Measurements from ENCODE around the gene HS6ST2. TPM values are rescaled to one million over a fixed set of nuclear protein-coding genes. Genes with fewer than 3 reads are reported as not detected.
"Not testable (repeated sequence)": the region's sequence is repeated elsewhere in the genome, so short reads cannot be mapped to it uniquely, and the experiment has no call there.

Gene HS6ST2
- total RNA-seq, 1 donor from 2014 or later: 1.2 TPM

DNA sequence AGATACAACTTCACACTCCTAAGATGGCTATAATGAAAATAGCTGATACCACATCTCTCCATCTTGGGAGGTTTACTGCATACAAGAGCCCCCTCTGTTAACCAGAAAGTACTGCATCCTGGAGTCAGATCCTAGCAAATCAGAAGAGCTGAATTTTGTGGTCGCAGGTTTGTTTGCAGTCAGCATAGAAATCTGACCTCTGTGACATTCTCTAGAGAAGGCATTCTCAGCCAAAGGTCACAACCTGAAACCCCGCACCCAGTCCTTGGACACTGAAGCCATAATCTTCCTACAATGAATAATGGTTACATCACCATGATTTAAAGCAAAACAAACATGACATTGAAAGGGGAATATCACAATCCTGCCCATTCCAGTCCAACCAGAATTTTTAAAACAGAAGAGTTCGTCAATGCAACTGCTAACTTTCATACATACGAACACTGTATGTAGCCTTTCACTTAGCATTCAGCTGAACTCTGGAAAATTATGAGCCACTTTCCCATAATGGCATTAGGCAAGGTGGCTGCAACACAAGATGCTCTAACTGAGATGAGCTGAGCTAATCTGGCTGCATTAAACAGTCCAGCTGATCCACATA is 17.6 kb downstream of the HS6ST2 start:
- DNase-seq (ENCODE audit: low spot score): no peak

DNA sequence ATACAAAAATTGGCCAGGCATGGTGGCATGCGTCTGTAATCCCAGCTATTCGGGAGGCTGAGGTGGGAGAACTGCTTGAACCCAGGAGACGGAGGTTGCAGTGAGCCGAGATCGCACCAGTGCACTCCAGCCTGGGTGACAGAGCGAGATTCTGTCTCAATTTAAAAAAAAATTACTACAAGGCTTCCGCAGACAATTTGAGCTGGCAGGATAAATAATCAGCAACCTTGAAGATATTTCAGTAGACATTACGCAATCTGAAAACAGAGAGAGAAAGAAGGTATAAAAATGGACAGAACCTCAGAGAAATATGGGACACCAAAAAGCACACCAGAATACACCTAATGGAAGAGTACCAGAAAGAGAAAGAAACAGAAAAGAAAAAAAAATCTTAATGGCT is 25.3 kb downstream of the HS6ST2 start:
- DNase-seq (ENCODE audit: low spot score): no peak

DNA sequence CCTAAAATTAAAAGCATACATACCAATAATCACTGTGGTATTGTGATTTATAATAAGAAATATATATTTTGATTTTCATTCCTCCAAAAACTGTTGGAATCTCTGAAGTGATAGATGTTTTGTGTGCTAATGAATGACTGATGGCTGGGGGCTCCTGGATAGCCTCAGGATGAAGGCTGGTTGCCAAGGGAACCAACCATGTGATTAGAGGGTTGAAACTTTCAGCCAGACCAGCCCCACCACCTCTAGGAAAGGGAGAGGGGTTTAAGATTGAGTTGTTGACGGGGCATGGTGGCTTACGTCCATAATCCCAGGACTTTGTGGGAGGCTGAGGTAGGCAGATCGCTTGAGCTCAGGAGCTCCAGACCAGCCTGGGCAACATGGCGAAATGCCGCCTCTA is 34.0 kb downstream of the HS6ST2 start:
- no peak for DNase-seq (ENCODE audit: low spot score)

DNA sequence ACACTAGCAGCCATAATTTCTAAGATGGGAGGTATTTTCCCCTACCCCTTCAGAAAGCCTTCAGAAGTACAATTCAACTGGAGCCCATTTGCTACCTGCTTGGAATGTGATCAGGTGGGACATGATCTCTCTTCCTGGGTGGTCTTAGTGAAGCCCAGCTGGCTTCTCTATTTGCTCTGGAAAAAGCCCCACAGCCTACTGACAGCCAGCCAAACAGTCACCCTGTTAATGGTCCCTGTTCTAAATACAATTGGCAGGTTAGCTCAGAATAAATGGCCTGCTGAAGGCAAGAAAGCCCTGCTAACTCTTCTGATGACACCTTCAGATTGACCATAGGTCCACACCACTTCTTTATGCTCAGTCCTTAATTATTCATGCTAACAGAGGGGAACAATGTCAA is 39.9 kb downstream of the HS6ST2 start:
- DNase-seq (ENCODE audit: low spot score): no peak

DNA sequence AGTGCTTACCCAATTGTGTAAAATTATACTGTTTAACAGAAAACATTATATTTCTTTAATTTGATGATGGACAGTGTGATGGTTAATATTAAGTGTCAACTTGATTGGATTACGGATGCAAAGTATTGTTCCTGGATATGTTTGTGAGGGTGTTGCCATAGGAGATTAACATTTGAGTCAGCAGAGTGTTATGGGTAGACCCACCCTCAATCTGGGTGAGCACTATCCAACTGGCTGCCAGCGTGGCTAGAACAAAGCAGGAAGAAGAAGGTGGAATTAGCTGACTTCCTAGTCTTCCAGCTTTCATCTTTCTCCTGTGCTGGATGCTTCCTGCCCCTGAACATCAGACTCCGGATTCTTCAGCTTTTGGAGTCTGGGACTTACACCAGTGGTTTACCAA is 42.1 kb downstream of the HS6ST2 start:
- DNase-seq (ENCODE audit: low spot score): no peak

DNA sequence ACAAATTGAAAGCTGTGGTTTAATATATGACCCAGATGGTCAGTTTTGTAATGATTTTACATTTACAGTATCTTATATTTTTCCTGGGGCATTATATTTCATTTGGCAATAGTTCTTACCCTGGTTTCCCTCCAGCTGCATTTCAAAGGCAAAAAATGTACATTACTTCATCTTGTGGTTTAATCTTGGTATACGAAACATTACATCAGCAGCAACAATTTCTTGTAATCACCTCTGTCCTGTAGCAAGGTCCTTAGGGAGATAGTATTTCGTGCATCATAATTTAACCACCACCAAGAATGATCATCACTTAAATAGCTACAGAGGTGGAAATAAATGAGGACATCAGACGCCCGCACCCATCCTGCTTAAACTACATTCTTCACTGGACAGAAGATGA is 48.8 kb downstream of the HS6ST2 start:
- no peak for DNase-seq (ENCODE audit: low spot score)

DNA sequence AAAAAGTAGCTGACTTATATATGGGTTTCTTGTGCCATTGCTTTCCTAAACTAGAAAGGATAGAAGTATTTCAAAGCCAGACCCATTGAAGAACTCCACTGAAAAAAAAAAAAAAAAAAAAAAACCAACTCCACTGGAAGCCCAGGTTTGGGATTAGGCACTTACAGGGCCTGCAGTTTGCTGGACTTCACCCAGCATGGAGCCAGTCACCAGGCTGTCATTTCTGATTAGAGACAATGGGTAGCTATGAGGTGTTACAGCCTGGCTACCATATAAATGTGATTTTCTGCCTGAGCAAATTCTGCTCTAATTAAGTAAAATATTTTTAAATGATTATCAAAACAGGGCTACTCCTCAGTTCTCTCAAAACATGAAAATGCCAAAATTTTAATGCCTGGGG is 49.5 kb downstream of the HS6ST2 start:
- no peak for DNase-seq (ENCODE audit: low spot score)

DNA sequence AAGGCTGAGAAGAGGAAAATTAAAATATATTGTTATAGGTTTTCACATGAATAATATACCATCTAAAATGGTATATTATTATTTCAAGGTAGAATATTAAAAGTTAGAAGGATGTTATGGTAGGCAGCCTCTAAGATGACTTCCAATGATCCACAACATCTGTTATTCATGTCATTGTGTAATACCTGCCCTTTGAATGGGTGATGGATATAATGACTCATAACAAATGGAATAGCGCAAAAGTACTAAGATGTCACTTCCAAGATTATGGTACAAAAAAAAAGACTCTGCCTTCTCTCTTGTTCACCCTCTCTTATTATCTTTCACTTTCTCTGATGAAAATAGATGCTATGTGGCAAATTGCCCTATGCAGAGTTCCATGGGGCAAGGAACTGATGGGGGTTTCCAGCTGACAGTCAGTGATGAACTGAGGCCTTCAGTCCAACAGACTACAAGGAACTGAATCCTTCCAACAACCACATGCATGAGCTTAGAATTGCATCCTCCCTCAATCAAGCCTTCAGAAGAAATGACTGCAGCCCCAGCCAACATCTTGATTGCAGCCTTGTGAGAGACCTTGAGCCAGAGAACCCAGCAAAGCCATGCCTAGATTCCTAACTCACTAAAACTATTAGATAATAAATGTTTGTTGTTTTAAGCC is 57.7 kb downstream of the HS6ST2 start:
- no peak for DNase-seq (ENCODE audit: low spot score)

DNA sequence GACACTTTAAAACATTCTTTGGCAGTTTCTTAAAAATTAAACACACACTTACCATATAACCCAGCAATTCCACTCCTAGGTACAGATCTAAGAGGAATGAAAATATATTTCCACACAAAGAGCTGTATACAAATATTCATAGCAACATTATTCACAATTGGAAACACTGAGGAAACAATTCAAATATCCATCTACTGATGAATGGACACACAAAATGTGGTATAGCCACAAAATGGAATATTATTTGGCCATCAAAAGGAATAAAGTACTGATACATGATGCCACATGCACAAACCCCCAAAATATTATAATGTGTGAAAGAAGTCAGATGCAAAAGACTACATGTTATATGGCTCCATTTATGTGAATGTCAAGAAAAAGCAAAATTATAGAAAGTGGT is 70.9 kb downstream of the HS6ST2 start:
- no peak for DNase-seq (ENCODE audit: low spot score)

DNA sequence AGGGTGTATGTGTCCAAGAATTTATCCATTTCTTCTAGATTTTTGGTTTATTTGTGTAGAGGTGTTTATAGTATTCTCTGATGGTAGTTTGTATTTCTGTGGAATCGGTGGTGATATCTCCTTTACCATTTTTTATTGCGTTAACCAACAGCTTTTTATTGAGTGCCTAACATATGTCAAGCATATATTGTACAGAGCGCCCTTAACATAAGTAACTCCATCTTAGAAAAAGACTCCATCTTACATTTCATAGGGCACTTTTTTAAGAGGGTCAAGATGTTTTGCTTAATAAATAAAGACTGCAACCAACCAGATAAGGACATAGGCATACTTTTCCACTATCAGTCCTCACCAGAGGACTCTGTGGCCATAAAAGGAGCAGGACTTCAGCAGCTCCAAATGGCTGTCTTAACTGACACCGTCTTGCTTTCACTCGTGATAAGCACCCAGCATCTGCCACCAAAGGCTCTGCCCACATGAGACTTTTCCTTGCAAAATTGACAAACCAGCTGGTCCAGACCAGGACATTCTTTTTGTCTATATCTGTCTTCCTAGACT is 75.0 kb downstream of the HS6ST2 start:
- no peak for DNase-seq (ENCODE audit: low spot score)

DNA sequence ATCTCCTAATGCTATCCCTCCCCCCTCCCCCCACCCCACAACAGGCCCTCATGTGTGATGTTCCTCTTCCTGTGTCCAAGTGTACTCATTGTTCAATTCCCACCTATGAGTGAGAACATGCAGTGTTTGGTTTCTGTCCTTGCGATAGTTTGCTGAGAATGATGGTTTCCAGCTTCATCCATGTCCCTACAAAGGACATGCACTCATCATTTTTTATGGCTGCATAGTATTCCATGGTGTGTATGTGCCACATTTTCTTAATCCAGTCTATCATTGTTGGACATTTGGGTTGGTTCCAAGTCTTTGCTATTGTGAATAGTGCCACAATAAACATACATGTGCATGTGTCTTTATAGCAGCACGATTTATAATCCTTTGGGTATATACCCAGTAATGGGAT is 77.7 kb downstream of the HS6ST2 start:
- DNase-seq (ENCODE audit: low spot score): not testable (repeated sequence)

DNA sequence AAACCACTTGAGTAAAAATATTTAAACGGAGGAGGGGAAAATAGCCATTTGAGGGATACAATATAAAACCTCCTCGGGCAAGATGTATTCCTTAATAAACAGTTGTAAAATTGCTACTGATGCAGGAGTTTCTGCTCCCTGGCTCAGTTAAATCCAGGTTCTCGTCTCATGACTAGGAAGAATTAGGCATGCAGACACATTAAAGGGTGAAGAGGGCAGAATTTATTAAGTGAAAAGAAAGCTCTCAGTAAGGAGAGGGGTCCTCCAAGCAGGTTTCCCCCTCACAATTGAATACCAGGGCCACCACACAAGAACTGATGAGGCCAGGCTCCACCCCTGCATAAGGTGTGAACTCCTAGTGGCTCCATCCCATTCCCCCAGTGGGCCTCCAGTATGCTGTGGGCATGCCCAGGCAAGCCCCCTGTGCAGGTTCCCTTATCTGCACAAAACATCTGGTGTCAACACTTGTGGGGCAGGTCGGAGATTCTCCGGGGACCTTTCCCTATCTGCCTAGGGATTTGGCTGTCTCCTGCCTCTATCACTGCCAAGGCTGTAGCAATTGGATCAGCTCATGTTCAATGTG is 80.4 kb downstream of the HS6ST2 start:
- no peak for DNase-seq (ENCODE audit: low spot score)

DNA sequence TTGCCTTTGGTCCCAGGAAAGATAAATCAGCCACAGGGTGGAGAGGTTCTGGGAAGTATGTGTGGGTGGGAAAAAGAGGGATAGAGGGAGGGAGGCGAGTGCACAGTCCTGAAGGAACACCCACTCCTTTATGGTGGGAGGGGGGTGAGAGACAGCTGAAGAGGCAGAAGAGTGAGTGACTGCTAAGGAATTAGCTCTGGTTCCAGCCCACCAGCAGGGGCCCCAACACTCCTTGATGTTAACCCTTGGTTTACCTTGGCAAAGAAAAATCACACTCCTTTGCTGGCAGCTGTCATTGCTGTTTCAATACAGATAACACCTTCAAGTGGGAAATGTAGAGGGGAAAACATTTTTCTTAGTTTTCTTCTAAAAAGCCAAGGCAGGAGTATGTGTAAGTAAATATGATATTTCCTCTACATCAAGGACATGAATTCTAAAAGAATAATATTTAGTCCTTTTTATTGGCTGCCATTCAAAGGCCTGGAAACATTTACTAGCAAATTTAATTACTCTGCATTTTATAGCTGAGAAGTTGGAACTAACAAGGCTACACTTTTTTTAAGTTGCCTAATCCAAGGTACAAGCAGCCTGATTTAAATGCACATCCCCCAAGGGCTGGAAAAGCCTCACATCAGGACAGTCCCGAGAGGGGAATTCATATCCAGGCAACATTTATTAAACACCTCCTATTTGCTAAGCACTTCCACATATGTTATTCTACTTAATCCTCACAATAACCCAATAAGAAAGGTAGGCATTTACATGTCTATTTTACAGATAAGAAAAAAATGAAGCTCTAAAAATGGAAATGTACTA is 81.7 kb downstream of the HS6ST2 start:
- no peak for DNase-seq (ENCODE audit: low spot score)

DNA sequence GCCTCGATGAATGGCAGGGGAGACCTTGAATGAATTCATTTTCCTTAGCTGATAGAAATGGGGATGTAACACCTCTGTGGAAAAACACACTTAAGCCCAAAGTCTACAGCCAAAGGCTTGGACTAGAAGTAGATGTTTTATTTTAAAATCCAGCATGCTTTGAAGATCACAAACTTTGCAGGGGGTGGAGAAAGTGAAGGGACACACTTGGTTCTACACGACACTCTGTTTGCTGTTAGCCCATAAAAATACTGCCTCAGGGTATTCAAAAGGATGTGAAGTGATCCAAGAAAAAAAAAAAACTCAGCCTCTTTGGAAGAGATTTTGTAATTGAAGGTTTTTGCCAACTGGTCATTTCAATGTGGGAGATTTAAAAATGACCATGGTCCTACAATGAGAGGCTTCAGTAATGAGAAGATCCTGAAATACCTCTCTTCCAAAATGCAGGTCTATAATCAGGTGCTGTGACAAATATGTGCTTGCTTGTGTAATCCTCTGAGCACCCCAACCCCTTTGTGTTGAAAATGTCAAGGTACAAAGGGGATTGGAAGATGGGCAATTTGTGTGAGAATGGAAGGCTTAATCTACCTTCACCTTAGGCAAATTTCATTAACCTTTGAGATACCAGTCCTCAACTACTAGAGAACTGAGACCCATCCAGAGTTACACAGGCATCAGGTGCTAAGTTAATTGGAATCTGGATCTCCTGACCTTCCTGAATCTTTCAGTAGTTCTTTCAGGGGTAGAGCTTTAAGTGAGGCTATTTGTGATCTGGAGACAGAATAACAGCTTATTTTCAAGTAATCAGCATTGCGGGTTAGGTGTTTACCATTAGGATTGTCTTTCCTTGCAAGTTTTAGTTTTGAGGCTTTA is 82.5 kb downstream of the HS6ST2 start:
- no peak for DNase-seq (ENCODE audit: low spot score)

DNA sequence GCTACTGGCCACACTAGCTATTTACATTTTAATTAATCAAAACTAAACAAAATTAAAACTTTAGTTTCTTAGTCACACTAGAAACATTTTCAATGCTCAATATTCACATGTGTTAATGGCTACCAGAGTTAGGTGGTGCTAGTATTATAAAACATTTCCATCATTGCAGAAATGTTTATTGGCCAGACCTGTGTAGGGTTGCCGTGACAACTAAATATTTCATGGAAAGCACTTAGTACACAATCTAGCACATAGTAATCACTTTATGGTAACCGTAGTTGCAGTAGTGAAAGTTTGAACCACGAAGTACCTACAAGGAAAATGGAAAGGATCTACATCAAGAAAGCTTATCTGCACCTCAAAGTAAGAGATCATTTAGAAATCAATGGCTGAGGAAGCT is 95.9 kb downstream of the HS6ST2 start:
- DNase-seq (ENCODE audit: low spot score): no peak

DNA sequence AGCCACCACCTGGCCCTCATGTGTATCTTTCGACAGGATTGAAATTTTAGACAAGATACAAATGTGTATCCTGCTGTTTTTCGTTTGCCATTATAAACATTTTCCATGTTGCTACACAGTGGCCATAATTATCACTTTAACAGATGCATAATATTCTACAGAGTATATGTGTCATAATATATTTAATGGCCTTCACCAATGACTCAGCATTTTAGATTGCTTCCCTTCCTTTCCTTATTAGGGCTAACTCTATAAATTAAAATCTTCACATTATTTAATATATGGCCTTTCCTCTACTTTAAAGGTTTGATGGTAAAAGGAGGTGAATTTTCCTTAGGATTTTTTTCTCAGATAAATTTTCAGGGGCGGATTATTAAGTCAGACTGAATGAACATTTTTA is 97.4 kb downstream of the HS6ST2 start:
- DNase-seq (ENCODE audit: low spot score): no peak

DNA sequence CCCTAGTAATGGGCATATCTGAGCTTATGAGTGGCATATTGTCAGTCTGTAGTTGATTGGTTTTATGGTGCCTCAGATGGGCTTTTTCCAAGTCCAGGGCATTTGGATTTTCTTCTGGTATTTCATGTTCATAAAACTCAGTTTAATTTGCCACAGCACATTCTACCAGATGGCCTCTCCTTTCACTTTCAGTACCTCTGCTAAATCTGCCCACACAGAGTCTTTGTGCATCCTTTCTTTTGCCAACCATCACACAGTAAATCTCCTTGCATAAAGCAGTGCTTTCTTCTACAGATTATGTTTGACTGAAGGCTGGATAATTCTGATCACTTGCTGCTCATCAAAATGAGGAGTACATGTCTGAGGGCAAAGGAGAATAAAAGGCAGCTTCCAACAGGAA is 98.2 kb downstream of the HS6ST2 start:
- no peak for DNase-seq (ENCODE audit: low spot score)

DNA sequence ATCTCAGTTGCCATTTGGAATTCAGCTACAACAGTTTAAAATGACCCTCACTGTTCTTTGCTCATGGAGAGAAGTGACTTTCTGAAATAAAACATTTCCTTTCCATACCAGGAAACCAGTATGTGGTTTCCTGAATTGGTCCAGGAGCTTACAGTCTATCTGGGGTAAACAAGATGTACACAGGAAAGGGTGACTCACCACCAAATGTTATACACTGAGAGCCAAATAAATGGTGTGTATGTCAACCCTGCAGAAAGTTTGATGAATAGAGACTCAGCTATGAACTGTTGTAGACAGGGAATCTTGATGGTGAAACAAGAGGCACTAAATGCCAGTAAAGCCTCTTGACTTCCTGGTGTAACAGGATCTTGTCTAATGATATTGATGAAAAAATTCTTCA is 100.4 kb downstream of the HS6ST2 start:
- DNase-seq (ENCODE audit: low spot score): no peak

DNA sequence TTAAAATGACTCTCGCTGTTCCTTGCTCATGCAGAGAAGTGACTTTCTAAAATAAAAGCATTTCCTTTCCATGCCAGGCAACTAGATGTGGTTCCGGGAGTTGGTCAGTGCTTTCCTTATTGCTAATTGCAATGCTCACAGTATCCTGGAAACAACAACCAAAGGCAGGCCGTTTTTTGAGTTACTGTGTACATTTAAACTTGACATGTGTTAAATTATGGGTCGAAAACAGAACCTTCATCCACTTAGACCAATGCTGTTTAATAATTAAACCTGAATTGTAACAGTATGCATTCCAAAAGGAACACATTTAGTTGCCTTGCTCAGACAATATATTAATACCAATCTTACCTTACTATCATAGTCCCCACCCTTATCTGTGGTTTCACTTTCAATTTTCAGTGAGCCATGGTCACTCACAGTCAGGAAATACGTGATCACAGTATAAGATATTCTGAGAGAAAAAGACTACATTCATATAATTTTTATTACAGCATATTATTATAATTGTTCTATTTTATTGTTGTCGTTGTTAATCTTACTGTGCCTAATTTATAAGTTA is 102.6 kb downstream of the HS6ST2 start:
- DNase-seq (ENCODE audit: low spot score): no peak

DNA sequence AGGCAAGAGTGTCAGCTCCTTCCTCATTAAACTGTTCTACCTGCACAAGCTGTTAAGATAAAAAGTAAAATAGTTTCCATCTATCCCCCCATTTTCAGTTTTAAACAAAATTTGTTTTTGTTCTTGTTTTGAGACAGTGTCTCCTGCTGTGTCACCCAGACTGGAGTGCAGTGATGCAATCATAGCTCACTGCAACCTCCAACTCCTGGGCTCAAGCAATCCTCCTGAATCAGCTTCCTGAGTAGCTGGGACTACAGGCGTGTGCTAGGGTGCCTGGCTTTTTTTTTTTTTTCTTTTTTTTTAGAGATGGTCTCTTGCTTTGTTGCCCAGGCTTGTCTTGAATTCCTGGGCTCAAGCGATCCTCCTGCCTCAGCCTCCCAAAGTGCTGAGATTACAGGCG is 105.4 kb downstream of the HS6ST2 start:
- DNase-seq (ENCODE audit: low spot score): no peak

DNA sequence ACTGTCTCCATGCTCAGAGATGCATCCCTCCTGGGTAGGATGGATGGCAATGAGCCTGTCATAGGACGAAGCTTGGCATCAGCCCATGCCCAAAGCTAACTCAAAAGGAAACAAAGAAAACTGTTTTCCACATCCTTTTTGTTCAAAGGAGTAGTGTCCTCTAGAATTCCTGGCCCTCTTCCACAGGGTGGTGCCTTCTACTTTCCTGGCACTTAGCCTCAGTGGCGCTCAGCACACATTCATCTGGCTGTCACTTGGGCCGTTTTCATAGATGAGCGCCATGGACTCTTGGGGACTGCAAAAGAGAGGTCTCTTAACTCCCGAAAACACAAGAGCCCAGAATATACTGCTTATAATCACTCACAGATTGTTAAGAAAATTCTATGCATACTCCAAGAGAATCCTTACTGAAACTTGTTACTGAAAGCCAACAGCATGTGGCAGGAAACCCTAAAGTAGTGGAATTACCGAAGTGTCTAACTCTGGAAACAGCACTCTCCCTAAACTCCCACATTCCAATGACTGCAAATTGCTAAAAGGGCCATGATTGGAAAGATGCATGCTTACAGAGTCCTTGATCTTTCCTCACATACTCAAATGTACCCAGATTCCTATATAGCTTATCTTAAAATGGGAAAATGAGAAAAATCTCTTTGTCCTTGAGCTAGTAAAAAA is 110.0 kb downstream of the HS6ST2 start:
- DNase-seq (ENCODE audit: low spot score): no peak
